GM12892 (cell line): ENCODE results near the gene VEPH1.
"Not testable (repeated sequence)": the region's sequence is repeated elsewhere in the genome, so short reads cannot be mapped to it uniquely, and the experiment has no call there.

ENCODE experiments used
- DNase-seq: peaks from one replicate; pipeline ENCODE4 v3.0.0; 2011; ENCODE audit not compliant: insufficient read length
- FAIRE-seq: peaks from 2 replicates; lab custom pipeline; 2011; peaks lifted over from hg19 to GRCh38; lab: Jason Lieb, UNC
- POLR2A ChIP-seq: IDR thresholded peaks from 2 replicates; pipeline ENCODE4 v1.6.1; 2011; ENCODE audit warnings: low read depth, low read length, control low read depth
- POLR2AphosphoS5 ChIP-seq: IDR thresholded peaks from 2 replicates; pipeline ENCODE4 v1.6.1; 2011; ENCODE audit warnings: low read depth, low read length, control low read depth
- TAF1 ChIP-seq: IDR thresholded peaks from 2 replicates; pipeline ENCODE4 v1.6.1; 2011; ENCODE audit warnings: low read depth, mild to moderate bottlenecking, control low read depth, low read length, borderline replicate concordance

Gene VEPH1

GRCh38 chr3:157351981-157352380, 151.2 kb downstream of the VEPH1 start:
- DNase-seq (no peak), FAIRE-seq (no peak)
- no peak for TF ChIP-seq TAF1
- TF ChIP-seq POLR2AphosphoS5: no peak
- no peak for TF ChIP-seq POLR2A

- FAIRE-seq, DNase-seq: not testable (repeated sequence)
These were observed 152.6 kb downstream of the VEPH1 start for GRCh38 chr3:157350651-157351050.

GRCh38 chr3:157348304-157349075, 154.7 kb downstream of the VEPH1 start:
- not testable (repeated sequence) for FAIRE-seq

GRCh38 chr3:157347577-157348303, 155.5 kb downstream of the VEPH1 start:
- DNase-seq: no peak
- no peak for FAIRE-seq

More at GRCh38 chr3:157348304-157349075, 154.7 kb downstream of the VEPH1 start:
- not testable (repeated sequence) for DNase-seq

GRCh38 chr3:157336252-157337009, 166.8 kb downstream of the VEPH1 start:
- TF ChIP-seq POLR2AphosphoS5: no peak
- no peak for TF ChIP-seq POLR2A
- no peak for TF ChIP-seq TAF1
- FAIRE-seq (no peak), DNase-seq (no peak)

More at GRCh38 chr3:157347577-157348303, 155.5 kb downstream of the VEPH1 start:
- TF ChIP-seq POLR2A (no peak), TAF1 (no peak), POLR2AphosphoS5 (no peak)

GRCh38 chr3:157335233-157336076, 167.8 kb downstream of the VEPH1 start:
- FAIRE-seq (no peak), DNase-seq (no peak)
- no peak for TF ChIP-seq POLR2AphosphoS5
- no peak for TF ChIP-seq TAF1
- TF ChIP-seq POLR2A: no peak

GRCh38 chr3:157333551-157333991, 169.6 kb downstream of the VEPH1 start:
- TF ChIP-seq POLR2A: no peak
- no peak for TF ChIP-seq TAF1
- no peak for TF ChIP-seq POLR2AphosphoS5
- DNase-seq: no peak
- FAIRE-seq: no peak

- TF ChIP-seq POLR2AphosphoS5 (no peak), POLR2A (no peak)
- DNase-seq (no peak), FAIRE-seq (no peak)
These were observed 173.0 kb downstream of the VEPH1 start for GRCh38 chr3:157330206-157330605.

- FAIRE-seq (no peak), DNase-seq (no peak)
- TF ChIP-seq POLR2A (no peak), POLR2AphosphoS5 (no peak), TAF1 (no peak)
These were observed 173.7 kb downstream of the VEPH1 start for GRCh38 chr3:157329551-157329950.

- TF ChIP-seq POLR2A (no peak), POLR2AphosphoS5 (no peak)
- no peak for DNase-seq
- no peak for FAIRE-seq
These were observed 175.4 kb downstream of the VEPH1 start for GRCh38 chr3:157327837-157328236.

- no peak for TF ChIP-seq TAF1
- no peak for TF ChIP-seq POLR2A
- no peak for TF ChIP-seq POLR2AphosphoS5
- no peak for DNase-seq
- no peak for FAIRE-seq
These were observed 176.2 kb downstream of the VEPH1 start for GRCh38 chr3:157327018-157327417.

- FAIRE-seq, DNase-seq: not testable (repeated sequence)
These were observed 178.3 kb downstream of the VEPH1 start for GRCh38 chr3:157324869-157325268.
